Measurements from ENCODE around the gene SENP8.

Gene SENP8

DNA sequence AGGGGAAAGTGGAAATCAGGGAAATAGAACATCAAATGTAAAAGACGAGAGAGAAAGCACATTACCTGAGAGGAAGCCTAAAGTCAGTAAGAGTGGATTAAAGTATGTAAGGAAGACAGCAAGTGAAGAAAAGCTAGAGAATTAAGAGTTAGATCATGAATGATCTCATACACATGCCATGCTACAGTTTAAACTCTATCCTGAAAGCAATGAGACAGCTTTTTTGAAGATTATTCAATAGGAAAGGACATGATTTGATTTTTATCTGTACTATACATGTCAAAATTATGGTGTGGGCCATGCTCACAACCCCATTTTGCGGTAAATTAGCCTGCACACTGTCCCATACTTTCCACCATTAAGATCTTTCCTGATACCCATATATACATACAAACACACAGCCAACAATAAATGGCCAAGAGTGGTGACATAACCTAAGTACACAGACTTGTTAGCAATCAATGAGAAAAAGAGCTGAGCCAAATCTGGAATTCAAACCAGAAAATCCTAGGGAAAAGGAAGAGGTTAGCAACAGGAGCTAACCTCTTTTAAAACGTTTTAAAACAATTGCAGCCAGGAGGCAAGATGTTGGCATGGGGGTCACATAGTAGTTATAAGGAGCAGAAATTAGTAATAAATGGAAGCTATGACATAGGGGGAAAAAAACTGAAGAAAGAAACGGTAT, 4.7 kb upstream of the SENP8 start:
- no peak for DNase-seq

DNA sequence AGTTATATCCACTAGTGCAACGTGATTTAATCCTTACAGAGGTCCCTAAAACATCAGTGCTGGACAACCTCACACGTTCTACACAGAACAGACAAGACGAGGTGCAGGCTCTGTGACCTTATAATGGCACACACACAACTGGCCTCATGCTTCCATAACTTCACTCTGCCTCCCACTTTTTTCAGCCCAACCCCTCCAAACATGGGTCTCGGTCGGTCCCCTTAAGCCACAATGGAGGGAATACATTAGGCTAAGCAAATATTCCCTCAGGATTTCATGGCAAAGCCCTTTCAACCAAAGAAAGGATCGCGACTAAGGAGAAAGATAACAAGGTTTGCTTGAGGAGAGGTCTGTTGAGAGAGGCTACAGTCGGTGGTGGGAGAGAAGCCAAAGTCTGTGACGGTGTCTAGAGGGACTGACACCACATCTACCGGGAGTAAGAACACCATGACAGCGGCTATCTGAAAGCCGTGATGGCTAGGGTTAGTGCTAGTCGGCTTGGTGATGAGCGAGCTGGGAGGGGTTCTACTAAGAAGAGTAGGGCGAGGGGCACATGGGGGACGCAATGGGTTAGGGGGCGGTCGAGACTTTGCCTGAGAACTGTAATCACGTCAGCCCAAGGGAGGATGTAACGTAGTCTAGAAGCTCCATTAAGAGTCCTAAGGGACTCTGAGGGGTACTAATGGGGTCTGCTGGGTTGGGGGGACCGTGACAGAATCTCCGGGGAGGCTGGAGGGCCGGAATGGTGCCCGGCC, 1.3 kb upstream of the SENP8 start:
- peak in 36 of 56 donors; percentile 6 to 72 (median 38) for DNase-seq

DNA sequence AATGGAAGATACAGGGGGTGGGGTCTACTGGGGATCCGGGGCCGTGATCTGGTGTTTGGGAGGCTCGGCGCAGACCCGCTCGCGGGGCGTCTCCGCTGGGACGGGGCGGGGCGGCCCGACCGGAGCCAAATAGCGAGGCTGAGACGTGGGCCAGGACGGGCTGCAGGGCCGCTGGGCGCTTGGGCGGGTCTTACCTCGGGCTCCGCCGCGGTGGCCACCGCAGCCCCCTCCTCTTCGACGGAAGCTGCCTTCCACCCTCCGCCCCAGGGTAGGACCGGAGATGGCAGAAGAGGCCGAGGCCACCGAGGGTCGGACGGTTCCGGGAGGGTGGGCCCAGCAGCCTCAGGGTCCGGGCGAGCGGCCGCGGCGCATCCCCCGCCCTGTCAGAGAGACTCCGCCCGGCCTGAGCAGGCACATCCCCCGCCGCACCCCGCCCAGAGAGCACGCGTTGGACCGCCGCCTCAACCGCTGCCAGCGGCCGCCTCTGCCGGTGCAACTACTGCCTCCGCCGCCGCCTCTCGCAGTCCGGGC, 652 bp upstream of the SENP8 start:
- DNase-seq, result peak in 25 of 56 donors; percentile 7 to 88 (median 67)

GRCh38 chr15:72124218-72124617, 6.0 kb downstream of the SENP8 start:
- DNase-seq, result no peak

GRCh38 chr15:72127724-72128322, 9.6 kb downstream of the SENP8 start:
- DNase-seq, result no peak

GRCh38 chr15:72128359-72128758, 10.2 kb downstream of the SENP8 start:
- no peak for DNase-seq

- no peak for DNase-seq
Measured at GRCh38 chr15:72130272-72130671, 12.1 kb downstream of the SENP8 start.

DNA sequence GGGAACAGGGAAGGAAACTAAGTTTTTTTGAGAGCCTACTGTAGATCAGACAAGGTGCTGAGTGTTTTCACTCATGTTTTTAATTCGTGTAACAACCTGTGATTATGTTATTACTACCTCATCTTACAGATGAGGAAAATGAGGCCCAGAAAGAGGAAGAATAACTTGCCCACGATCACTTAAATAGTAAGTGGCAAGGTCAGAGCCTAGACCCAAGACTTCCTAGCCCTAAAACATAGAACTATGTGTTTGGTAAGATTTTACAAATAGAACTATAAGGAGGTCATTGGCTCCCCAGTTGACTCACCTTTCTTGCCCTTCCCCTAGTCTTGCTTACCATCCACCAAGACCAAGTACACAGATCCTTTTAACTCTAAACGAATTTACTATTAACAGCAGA, 13.7 kb downstream of the SENP8 start:
- no peak for DNase-seq

- DNase-seq, result no peak
Measured at GRCh38 chr15:72133211-72133610, 15.0 kb downstream of the SENP8 start.

DNA sequence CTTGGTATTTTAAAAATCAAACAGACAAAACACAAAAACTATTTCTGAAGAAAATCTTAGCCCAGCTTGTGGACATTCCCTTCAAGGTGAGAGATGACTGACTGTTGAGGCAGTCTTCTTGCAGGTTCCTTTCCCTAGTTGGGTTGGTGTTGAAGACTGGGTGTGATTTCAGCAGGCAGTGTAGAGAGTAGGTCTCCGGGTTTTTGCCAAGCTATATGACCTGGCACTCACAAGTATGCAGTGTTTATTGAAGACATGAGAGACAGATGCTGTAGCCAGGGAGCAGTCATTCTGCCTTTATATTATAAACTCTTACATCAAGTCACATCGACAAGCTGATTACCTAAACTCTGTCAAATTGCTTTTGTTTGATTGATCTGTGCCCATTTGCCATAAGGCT, 17.5 kb downstream of the SENP8 start:
- no peak for DNase-seq

DNA sequence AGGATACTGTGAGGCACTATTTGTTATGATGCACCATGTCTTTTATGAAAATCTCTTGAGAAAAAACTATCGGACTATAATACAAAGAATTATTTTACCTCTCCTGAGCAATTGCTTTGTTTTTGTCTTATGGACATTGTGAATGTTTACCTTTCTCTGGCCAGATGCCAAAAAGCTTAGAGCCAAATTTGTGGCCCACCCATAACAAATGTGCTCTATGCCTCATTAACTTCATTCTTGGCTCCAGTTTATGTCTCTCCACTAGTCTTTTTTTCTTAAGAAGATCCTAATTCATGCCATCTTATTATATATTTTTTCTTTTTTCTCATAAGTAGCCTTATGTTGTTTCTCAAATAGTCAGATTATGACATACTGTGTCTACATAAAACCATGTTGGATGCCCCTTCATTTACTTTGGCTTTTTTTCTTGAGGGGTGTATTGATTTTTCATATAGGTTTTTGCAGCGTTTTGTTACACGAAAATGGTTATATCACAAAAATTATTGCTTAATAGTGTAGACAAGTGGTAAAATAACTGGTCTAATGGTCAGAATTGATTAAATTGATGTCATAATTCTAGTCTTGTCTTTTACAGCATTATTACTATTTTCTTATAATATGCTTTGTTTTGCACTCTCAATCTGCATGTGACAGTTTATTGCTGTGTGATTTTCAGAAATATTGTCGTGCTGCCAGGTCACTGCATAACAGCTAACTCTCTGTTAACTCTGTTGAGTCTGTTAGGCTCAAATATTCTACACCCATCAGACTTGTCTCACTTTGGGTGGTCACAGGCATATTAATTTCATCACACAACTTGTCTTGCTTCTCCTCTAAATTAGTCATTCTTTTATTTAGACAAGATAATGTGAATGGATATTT, 18.2 kb downstream of the SENP8 start:
- DNase-seq, result no peak

DNA sequence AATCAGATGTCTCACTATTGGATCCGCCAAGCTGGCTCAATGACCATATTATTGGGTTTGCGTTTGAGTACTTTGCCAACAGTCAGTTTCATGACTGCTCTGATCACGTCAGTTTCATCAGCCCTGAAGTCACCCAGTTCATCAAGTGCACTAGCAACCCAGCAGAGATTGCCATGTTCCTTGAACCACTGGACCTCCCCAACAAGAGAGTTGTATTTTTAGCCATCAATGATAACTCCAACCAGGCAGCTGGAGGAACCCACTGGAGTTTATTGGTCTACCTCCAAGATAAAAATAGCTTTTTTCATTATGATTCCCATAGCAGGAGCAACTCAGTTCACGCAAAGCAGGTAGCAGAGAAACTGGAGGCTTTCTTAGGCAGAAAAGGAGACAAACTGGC, 21.5 kb downstream of the SENP8 start:
- DNase-seq, result no peak

DNA sequence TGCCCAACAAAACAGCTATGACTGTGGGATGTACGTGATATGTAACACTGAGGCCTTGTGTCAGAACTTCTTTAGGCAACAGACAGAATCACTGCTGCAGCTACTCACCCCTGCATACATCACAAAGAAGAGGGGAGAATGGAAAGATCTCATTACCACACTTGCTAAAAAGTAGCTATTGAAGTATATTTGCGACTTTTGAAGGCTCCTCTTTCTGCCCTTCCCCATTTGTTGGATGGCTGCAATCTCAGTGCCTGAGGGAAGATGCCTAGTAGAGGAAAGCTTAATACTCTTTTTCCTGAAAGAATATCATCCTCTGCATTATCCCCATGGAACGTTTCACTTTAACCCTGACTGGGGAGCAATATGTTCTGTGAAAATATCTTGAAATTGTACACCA, 21.9 kb downstream of the SENP8 start:
- DNase-seq, result no peak

- no peak for DNase-seq
Measured at GRCh38 chr15:72141171-72142084, 23.2 kb downstream of the SENP8 start.

- peak in 8 of 56 donors; percentile 26 to 57 (median 38) for DNase-seq
Measured at GRCh38 chr15:72146221-72146620, 28.0 kb downstream of the SENP8 start.

GRCh38 chr15:72146934-72147333, 28.7 kb downstream of the SENP8 start:
- no peak for DNase-seq

- DNase-seq, result no peak
Measured at GRCh38 chr15:72147418-72147817, 29.2 kb downstream of the SENP8 start.

DNA sequence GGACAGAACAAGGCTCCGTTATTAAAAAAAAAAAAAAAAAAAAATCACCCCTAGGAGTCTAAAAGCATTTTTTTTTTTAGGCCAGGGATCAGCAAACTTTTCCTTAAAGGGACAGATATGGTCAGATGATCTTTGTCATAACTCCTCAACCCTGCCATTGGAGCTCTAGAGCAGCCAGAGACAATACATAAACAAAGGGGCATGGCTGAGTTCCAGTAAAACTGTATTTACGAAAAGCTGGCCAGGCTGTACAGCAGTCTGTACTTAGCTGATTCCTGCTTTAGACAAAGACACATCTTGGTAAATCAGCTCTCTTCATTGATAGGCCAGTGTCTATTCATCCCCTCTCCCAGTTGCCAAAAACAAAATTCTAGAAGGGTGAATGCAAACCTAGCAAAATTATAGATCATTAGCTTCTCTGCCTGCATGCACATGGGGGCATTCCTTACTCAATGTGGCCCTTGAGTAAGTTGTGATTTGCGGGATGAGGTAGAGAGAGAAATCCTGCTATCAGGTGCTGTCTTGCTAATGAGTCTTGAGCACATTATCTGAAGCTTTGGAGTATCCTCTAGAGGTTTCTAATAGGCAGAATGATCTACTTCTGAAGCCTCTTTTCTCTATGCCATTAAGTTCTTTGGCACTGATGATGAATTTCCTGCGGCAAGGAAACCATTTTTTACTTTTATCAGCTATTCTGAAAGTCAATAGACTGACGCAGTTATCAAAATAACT, 35.2 kb downstream of the SENP8 start:
- no peak for DNase-seq

DNA sequence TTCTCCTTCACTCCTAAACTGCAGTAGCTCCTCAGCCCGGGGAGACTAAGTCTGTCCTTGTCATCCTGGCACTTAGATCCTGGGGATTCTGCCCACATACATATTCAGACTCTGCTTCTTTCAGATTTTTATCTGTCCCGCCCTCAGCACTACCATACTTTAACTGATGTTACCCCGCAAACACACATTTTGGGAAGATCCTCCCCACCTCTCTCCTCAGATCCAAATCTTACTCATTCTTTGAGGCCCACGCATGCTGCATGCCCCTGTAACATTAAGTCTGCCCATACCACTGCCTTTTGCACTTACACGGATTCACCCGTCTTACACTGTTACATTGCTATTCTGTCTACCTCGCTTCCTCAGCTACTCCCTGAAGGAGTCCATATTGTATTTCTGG, 36.1 kb downstream of the SENP8 start:
- no peak for DNase-seq
